ENCODE data around the gene PSMF1. TPM values are rescaled to one million over a fixed set of nuclear protein-coding genes. Genes with fewer than 3 reads are reported as not detected.

PSMF1 gene
- total and polyA plus RNA-seq, 2 of the 13 experiments (the other 11 are each of a cell fraction or from before 2014, with no cell fraction given): 82.5 to 86.0 TPM

DNA sequence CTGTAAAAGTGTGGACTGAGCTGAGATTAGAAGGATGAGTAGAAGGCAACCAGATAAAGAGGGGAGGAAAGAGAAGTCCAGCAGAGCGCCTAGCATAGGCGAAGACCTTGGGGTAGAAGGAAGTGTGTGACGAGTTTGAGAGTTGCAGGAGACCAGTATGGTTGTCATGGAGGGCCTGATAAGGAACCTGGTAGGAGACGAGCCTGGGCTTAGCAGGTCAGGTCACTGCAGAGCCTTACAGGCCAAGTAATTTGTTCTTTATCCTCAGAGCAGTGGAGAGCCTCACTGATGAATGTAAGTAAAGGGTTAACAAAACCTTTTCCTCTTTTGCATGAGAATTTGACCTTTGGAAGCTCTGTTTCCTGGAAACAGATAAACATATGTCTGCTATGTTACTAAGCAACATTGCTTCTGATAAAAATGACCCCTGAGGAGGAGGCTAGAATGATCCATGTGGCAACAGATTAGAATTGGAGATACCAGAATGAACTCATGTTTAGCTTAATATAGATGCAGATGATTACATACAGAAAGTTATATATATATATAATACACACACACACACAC lies 69.3 kb downstream of the PSMF1 start (continued):
- TF ChIP-seq CHD4 (IDR thresholded peaks at IDR 0.05; ENCODE audit: borderline replicate concordance, low read length) (0 out of 2 replicates have a peak, but pooled peaks have one; percentile 3), ZBTB42 (CRISPR knock-in tag; IDR thresholded peaks at IDR 0.05) (no peak), CHCHD3 (CRISPR knock-in tag; IDR thresholded peaks at IDR 0.05) (no peak), SSRP1 (CRISPR knock-in tag; IDR thresholded peaks at IDR 0.05) (no peak), ZNF549 (CRISPR knock-in tag; IDR thresholded peaks at IDR 0.05) (no peak), ARHGAP35 (CRISPR knock-in tag; IDR thresholded peaks at IDR 0.05; ENCODE audit: borderline replicate concordance) (no peak), GABPA (IDR thresholded peaks at IDR 0.05; ENCODE audit: low read depth, low read length) (no peak), GABPA (CRISPR knock-in tag; IDR thresholded peaks at IDR 0.05; ENCODE audit: low read depth) (peak; percentile 73), KLF16 (CRISPR knock-in tag; IDR thresholded peaks at IDR 0.05) (peak in 1 of 2 experiments; percentile 53; a peak in 1 of 4 replicates), ZNF660 (CRISPR knock-in tag; IDR thresholded peaks at IDR 0.05; ENCODE audit: borderline replicate concordance, low read depth) (no peak), ZNF678 (CRISPR knock-in tag; IDR thresholded peaks at IDR 0.05) (no peak), SATB2 (CRISPR knock-in tag; IDR thresholded peaks at IDR 0.05) (no peak)
- TF ChIP-seq, protein P1, sequence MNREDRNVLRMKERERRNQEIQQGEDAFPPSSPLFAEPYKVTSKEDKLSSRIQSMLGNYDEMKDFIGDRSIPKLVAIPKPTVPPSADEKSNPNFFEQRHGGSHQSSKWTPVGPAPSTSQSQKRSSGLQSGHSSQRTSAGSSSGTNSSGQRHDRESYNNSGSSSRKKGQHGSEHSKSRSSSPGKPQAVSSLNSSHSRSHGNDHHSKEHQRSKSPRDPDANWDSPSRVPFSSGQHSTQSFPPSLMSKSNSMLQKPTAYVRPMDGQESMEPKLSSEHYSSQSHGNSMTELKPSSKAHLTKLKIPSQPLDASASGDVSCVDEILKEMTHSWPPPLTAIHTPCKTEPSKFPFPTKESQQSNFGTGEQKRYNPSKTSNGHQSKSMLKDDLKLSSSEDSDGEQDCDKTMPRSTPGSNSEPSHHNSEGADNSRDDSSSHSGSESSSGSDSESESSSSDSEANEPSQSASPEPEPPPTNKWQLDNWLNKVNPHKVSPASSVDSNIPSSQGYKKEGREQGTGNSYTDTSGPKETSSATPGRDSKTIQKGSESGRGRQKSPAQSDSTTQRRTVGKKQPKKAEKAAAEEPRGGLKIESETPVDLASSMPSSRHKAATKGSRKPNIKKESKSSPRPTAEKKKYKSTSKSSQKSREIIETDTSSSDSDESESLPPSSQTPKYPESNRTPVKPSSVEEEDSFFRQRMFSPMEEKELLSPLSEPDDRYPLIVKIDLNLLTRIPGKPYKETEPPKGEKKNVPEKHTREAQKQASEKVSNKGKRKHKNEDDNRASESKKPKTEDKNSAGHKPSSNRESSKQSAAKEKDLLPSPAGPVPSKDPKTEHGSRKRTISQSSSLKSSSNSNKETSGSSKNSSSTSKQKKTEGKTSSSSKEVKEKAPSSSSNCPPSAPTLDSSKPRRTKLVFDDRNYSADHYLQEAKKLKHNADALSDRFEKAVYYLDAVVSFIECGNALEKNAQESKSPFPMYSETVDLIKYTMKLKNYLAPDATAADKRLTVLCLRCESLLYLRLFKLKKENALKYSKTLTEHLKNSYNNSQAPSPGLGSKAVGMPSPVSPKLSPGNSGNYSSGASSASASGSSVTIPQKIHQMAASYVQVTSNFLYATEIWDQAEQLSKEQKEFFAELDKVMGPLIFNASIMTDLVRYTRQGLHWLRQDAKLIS (CRISPR knock-in tag; IDR thresholded peaks at IDR 0.05): no peak
